PFSK-1 (cell line): ENCODE data around the gene RHOBTB3.

Experiments used
- FOXP2 ChIP-seq: optimal IDR thresholded peaks from 2 replicates; pipeline ENCODE3; 2011; ENCODE audit warnings: borderline replicate concordance, control low read depth, inconsistent platforms; ENCODE audit not compliant: insufficient read depth; ENCODE audit errors: extremely low read length, extremely low read depth
- POLR2AphosphoS5 ChIP-seq: IDR thresholded peaks from 2 replicates; pipeline ENCODE4 v1.6.1; 2012; ENCODE audit warnings: low read depth, mild to moderate bottlenecking, control low read depth, low read length, moderate library complexity
- SIN3A ChIP-seq: IDR thresholded peaks from 2 replicates; pipeline ENCODE4 v1.6.1; 2012; ENCODE audit warnings: mild to moderate bottlenecking, low read length, moderate library complexity, borderline replicate concordance; ENCODE audit not compliant: insufficient read depth
- TAF1 ChIP-seq: IDR thresholded peaks from 2 replicates; pipeline ENCODE4 v1.6.1; 2012; ENCODE audit warnings: low read length, control low read depth, borderline replicate concordance; ENCODE audit not compliant: insufficient read depth
- TF ChIP-seq, protein P1 (sequence below), 2 experiments: IDR thresholded peaks; 2 replicates each; pipeline versions ENCODE4 v1.6.1 to v1.8.0; 2011 to 2012; ENCODE audit warnings: low read depth in 2 of 2, low read length in 2 of 2, control low read depth in 1 of 2, inconsistent platforms in 1 of 2, mild to moderate bottlenecking in 1 of 2, moderate library complexity in 1 of 2; ENCODE audit not compliant: insufficient read depth in 1 of 2

RHOBTB3 gene

DNA sequence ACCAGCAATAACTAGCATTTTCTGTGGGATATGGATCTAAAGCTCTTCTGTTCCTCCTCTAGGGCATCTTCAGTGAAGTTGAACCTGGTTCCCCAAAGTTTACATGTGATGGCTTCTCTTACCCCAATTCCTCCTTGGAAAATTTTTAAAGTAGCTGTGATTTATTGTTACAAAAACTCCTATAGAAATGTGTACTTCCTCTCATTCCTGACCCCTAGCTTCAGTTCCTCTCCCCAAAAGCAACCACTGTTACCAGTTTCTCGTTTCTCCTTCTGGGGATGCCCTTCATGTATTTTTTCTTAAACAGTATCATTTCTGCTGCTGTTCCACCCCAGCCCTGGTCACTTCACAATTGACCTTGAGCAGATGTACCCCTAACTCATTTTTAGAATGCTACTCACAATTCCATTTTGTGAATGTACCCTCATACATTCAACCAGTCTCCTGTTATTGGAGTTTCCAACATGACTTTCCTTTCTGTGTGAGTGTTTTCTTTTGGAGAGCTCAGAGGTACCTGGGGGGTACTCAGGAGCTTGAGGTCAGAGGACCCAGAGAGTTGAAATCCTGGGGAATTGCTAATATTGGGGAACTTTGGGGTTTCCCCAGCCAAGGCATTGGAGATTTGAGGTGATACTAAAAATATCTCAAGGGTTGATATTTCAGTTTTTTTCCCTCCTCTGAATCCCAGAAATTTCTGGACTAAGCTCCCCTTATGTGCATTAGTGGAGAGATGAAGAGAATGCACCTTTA is 110.0 kb downstream of the RHOBTB3 start:
- TF ChIP-seq SIN3A = no peak
- TF ChIP-seq, protein P1, sequence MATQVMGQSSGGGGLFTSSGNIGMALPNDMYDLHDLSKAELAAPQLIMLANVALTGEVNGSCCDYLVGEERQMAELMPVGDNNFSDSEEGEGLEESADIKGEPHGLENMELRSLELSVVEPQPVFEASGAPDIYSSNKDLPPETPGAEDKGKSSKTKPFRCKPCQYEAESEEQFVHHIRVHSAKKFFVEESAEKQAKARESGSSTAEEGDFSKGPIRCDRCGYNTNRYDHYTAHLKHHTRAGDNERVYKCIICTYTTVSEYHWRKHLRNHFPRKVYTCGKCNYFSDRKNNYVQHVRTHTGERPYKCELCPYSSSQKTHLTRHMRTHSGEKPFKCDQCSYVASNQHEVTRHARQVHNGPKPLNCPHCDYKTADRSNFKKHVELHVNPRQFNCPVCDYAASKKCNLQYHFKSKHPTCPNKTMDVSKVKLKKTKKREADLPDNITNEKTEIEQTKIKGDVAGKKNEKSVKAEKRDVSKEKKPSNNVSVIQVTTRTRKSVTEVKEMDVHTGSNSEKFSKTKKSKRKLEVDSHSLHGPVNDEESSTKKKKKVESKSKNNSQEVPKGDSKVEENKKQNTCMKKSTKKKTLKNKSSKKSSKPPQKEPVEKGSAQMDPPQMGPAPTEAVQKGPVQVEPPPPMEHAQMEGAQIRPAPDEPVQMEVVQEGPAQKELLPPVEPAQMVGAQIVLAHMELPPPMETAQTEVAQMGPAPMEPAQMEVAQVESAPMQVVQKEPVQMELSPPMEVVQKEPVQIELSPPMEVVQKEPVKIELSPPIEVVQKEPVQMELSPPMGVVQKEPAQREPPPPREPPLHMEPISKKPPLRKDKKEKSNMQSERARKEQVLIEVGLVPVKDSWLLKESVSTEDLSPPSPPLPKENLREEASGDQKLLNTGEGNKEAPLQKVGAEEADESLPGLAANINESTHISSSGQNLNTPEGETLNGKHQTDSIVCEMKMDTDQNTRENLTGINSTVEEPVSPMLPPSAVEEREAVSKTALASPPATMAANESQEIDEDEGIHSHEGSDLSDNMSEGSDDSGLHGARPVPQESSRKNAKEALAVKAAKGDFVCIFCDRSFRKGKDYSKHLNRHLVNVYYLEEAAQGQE (IDR thresholded peaks at IDR 0.05; ENCODE audit: insufficient read depth in 1 of 2, low read depth in 2 of 2, low read length in 2 of 2) = no peak
- TF ChIP-seq FOXP2 = no peak
- no peak for TF ChIP-seq TAF1
- no peak for TF ChIP-seq POLR2AphosphoS5

DNA sequence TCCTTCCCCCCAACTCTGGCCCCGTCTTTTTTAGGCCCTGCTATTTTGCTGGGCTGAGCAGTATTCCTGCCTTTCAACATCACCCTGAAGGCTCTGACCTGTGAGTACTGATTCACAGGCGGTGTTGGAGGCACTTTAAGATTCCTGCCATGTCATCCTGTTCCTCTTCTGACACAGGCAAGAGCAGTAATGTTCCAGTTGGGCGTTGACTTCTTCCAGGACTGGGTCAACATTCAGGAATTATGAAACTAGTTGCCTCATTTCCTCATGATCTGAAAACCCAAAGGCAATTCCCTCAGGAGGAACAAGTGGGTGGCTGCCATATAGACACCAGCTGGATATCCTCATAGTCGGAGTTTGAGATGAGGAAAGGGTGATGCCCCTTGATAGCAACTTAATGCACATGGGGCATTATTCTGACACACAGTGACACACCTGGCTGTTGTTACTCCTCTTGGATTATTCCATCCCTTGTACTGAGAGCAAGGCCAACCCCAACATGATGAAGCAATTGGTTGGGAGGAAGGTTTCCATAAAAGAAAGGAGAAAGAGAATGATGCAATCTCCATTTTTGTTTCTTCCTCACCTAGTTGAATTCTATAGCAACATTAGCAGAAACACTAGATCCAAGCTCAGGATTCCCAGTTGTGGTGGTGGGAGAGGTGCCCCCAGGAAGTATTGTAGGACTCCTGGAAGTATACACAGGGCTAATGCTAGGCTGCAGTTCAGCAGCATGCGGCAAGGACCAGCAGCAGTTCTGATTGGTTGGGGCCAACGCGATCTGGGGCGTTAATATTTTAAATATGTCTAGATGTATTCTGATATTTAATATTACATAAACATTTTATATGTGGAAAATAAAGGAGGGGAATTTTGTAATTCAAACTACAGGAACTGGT is 111.0 kb downstream of the RHOBTB3 start:
- TF ChIP-seq, protein P1 (IDR thresholded peaks at IDR 0.05; ENCODE audit: insufficient read depth in 1 of 2, low read depth in 2 of 2, low read length in 2 of 2) = no peak
- TF ChIP-seq FOXP2 (no peak), TAF1 (no peak), SIN3A (no peak), POLR2AphosphoS5 (no peak)

DNA sequence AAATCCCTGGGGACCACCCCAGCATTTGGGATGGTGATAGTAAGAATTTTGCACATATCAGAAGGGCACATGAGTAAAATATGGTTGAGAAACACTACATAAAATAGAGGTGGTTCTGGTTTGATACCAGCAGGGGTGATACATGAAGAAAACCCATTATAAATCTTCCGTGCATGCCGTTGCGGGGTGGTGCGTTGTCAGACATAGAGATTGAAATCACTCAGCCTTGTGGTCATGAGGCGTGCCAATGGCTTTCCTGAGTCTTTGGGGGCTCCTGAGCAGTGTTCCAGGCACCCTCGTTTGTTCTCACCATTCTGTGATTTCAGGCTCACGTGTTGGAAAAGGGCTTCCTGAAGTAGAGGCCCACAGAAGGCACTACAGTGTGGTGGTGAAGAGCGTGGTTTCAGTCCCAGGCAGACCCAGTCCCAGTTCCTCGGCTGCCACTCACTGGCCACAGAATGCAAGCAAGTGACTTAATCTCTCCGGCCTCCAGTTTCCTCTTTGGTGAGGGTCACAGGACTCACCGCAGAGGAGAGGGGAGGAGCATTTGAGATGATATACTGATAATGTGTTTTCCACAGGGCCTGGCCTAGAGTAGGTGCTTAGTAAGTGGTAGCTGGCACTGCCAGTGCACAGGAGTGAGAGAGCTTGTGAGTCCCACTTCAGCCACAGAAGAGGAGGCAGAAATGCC is 111.9 kb downstream of the RHOBTB3 start:
- TF ChIP-seq SIN3A (no peak), FOXP2 (no peak), POLR2AphosphoS5 (no peak), TAF1 (no peak)
- TF ChIP-seq, protein P1 (IDR thresholded peaks at IDR 0.05; ENCODE audit: insufficient read depth in 1 of 2, low read depth in 2 of 2, low read length in 2 of 2) = no peak

DNA sequence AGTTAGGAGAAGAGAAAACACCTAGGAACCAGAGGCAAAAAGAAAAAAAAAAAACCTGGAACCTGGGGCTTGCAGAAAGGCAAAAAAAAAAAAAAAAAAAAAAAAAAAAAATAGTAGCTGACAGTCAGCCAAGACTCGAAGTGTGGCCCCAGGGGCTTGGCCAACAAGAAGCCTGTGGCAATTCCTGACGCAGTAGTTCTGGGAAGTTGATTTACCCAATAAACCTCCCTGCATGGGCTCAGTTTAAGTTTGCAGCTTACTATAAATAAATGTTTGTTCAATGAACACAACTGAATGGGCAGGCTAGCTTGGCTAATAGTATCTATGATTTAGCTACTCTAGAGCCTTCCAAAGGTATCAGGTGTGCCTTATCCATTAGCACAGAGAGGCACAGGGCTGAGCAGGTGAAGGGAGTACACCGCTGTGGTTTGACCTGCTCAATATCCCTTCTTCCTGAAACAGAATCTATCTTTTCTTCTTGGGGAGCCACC is 112.6 kb downstream of the RHOBTB3 start:
- TF ChIP-seq, protein P1 (IDR thresholded peaks at IDR 0.05; ENCODE audit: insufficient read depth in 1 of 2, low read depth in 2 of 2, low read length in 2 of 2) = no peak
- TF ChIP-seq TAF1 (no peak), POLR2AphosphoS5 (no peak), SIN3A (no peak), FOXP2 (no peak)
